CD4-positive, alpha-beta T cell treated with Interleukin-17A for 4 hours (primary cell): ENCODE measurements around the gene OR2D2.
"Not testable (repeated sequence)": the region's sequence is repeated elsewhere in the genome, so short reads cannot be mapped to it uniquely, and the experiment has no call there.

Source experiments
- DNase-seq: peaks from one replicate; pipeline ENCODE4 v3.0.0-alpha.2; 2020; ENCODE audit warnings: mixed read lengths

Gene OR2D2

DNA sequence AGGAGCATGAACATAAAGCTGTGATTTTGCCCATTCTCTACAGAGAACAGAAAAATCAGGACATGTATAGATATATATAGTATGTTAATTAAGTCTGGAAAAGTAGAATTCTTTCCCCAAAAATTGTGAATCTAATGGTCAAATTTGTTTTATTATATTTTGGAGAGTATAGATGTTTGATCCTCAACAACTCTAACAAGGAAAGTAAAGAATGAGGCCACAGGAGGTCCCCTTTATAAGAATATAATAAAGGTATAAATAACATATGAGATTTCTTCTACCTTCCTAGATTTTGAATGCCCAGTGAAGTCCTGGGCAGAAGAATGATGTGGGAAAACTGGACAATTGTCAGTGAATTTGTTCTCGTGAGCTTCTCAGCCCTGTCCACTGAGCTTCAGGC, 16.0 kb downstream of the OR2D2 start, which contains the start of gene OR10A4:
OR10A4 (plus strand) TSS at position 301 of the 400 bp plus-strand sequence; CDS start at position 324, 23 bp downstream.
- no peak for DNase-seq

DNA sequence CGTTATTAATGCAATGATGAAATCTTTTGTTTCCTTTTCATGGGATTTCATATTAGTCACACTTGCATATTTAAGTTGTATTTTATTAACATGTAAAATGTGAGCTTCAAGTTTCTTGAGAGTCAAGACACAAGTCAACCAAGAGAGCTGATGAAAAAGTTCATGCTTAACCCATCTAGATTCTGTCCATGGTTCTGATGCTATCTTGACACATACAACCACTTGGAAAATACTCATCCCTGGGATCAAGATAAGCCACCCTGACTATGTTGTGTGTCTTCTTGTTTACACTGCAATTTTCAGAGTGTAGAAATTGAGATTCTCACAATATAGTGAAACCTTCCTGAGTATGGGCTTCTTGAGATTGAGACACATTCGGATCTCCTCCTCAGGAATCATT, 16.5 kb downstream of the OR2D2 start:
- no peak for DNase-seq

DNA sequence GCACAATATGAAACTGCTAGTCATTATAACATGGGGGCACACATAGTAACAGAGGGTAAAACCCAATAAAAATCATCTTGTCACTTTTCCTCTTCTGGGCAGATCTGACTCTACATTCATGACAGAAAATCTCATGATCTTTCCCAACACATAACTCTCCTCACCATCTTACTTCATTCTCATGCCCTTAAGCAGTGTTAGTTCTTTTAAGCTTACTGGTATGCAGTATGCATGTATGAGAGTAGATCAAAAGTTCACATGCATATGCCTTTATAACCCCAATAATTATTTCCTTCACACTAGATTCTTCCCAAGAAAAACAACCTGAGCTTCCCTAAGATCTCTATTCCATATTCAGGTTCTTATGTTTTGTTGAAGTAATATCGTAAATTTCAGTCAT, 21.0 kb downstream of the OR2D2 start:
- no peak for DNase-seq

DNA sequence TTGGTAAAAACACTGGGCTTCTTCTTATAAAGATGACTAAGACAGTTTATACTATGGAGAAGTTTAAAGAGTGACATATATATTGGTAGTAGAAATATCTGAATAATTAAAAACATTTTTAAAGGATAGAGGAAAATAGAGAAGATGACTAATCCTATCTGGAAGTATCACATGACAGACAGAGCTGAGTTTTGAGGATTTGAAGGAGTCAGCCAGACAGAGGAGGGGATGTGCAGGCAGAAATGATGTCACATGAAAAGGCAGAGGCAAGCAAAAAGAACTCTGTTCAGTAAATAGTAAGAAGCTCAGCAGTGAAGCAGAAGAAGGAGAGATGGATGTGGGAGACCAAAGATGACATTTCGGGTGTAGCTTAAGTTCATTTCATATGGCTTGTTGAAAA, 27.9 kb downstream of the OR2D2 start:
- DNase-seq, result no peak

- no peak for DNase-seq
Measured at GRCh38 chr11:6862961-6863360, 29.3 kb downstream of the OR2D2 start, which contains the start of gene OR10A2. OR10A2 (plus strand) TSS chr11:6863057; CDS start chr11:6869755, 6,698 bp downstream.

DNA sequence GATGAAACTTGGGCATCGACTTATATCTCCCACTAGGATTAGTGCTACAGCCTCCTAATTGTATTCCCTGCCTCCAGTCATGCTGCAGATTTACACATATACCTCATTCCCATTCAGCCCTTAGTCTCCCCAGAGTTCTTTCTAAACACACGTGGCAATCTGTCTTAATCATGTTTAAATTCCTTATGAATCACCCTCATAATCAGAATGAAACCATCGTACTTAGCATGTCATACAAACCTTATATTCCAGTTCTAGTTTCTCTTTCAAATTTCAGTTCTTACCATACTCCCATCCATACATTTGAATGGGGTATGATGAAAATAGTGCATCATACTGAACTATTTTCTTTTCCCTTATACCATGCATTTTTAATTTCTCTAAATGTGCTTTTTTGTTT, 35.4 kb downstream of the OR2D2 start:
- no peak for DNase-seq

GRCh38 chr11:6855971-6856541, 36.2 kb downstream of the OR2D2 start:
- no peak for DNase-seq

DNA sequence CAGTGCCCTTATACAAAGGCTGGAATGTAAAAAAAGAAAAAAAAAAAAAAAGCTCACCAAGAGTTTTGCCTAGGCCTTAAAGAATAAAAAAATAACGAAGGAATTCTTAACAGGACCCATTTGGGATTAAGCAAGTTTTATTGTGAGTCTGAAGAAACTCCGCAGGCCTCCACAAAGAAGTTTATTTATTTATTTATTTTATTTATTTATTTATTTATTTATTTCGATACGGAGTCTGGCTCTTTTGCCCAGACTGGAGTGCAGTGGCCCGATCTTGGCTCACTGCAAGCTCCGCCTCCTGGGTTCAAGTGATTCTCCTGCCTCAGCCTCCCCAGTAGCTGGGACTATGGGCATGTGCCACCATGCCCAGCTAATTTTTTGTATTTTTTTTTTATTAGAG, 37.5 kb downstream of the OR2D2 start:
- not testable (repeated sequence) for DNase-seq

DNA sequence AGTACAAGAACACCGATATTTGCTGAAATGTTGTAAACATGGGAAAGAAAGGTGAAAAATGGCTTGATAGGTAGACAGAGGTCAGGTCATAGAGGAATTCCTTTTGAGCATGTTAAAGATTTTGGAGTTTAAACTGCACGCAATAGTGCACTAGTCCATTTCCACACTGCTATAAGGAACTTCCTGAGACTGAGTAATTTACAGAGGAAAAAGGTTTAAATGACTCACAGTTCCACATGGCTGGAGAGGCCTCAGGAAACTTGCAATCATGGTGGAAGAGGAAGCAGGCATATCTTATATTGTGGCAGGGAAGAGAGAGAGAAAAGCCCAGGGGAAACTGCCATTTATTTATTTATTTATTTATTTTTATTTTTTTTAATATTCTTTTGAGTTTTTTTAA, 41.8 kb downstream of the OR2D2 start:
- DNase-seq, result no peak

DNA sequence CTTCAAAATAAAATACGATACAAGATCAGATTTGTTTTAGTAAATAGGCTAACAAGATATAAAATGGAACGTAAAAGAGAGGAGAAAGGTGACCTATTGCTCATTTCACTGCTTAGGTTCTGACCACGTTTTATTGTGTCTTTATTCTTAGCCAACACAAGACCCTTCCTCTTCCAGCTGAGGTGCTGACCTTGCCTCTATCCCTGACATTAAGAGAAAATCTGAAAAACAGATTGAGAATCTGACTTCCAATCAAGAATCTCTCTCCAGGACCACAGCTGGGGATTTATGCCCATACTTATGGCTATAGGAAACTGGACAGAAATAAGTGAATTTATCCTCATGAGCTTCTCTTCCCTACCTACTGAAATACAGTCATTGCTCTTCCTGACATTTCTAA, 46.9 kb downstream of the OR2D2 start, which contains the start of gene OR10A5:
OR10A5 (plus strand) TSS at position 301 of the 400 bp plus-strand sequence; CDS start at position 301, 0 bp downstream.
- no peak for DNase-seq

DNA sequence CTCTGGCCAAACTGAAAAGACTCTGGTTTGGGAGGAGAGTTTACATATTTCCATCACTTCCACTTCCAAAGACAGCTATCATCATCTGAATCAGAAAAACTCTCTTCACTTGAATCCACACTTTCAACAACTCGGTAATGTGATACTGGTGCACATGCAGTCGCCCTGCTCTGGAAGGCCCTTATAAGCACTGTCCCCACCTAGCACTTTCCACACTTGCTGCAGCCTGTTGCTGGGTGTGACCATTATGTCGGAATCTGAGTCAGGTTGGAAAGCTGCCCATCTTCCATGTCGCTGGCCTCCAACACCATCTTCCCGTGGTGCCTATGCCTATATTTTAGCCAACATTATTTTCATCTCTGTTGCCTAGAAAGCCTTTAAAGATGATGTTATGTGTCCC, 47.9 kb downstream of the OR2D2 start:
- DNase-seq, result no peak

DNA sequence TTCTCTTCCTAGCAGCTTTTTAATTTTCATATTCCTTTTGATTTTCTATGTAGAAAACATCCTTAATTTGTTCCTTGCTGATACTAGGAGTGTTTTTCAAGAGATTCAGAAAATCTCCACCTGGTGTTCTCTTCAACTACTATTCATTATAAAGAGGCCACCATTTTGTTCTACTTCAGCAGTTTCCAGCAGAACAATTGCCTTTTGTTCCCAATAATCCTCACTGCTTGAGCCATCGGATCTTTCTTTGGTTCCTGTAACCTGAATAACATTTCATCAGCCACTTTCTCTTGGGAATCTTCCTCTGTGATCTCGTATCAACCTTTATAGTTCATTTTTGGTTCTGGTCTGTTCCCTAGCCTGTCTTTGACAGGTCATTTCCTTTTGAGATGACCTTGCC, 48.6 kb downstream of the OR2D2 start:
- no peak for DNase-seq

- no peak for DNase-seq
Measured at GRCh38 chr11:6841694-6842093, 50.6 kb downstream of the OR2D2 start.
